ENCODE results near the gene CD36.

DNA sequence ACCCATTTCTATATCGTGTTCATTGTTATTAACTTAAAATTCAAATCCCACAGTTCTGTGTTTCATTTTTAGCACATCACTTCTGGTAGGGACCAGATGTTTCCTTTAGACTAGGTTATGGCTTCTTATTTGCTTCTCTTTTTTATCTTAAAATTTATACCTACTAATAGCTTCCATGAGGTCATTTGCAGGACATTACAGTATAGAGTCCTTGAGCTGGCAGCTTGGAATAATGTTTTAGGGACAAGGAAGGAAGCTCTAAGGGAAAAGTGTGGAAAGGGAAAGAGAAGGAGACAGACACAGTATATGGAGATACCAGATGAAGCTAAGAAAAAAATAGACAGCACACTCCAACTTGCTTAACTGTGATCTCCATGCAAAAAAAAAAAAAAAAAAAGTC, 48.8 kb upstream of the CD36 start:
- TF ChIP-seq, protein P1, sequence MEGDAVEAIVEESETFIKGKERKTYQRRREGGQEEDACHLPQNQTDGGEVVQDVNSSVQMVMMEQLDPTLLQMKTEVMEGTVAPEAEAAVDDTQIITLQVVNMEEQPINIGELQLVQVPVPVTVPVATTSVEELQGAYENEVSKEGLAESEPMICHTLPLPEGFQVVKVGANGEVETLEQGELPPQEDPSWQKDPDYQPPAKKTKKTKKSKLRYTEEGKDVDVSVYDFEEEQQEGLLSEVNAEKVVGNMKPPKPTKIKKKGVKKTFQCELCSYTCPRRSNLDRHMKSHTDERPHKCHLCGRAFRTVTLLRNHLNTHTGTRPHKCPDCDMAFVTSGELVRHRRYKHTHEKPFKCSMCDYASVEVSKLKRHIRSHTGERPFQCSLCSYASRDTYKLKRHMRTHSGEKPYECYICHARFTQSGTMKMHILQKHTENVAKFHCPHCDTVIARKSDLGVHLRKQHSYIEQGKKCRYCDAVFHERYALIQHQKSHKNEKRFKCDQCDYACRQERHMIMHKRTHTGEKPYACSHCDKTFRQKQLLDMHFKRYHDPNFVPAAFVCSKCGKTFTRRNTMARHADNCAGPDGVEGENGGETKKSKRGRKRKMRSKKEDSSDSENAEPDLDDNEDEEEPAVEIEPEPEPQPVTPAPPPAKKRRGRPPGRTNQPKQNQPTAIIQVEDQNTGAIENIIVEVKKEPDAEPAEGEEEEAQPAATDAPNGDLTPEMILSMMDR (IDR thresholded peaks at IDR 0.05) = no peak
- TF ChIP-seq POLR2A (IDR thresholded peaks at IDR 0.05) = no peak

Measured in esophagus squamous epithelium (tissue), 4 donors.